ENCODE data around the gene NCKAP5L.
"Not testable (repeated sequence)": the region's sequence is repeated elsewhere in the genome, so short reads cannot be mapped to it uniquely, and the experiment has no call there.

Gene NCKAP5L

DNA sequence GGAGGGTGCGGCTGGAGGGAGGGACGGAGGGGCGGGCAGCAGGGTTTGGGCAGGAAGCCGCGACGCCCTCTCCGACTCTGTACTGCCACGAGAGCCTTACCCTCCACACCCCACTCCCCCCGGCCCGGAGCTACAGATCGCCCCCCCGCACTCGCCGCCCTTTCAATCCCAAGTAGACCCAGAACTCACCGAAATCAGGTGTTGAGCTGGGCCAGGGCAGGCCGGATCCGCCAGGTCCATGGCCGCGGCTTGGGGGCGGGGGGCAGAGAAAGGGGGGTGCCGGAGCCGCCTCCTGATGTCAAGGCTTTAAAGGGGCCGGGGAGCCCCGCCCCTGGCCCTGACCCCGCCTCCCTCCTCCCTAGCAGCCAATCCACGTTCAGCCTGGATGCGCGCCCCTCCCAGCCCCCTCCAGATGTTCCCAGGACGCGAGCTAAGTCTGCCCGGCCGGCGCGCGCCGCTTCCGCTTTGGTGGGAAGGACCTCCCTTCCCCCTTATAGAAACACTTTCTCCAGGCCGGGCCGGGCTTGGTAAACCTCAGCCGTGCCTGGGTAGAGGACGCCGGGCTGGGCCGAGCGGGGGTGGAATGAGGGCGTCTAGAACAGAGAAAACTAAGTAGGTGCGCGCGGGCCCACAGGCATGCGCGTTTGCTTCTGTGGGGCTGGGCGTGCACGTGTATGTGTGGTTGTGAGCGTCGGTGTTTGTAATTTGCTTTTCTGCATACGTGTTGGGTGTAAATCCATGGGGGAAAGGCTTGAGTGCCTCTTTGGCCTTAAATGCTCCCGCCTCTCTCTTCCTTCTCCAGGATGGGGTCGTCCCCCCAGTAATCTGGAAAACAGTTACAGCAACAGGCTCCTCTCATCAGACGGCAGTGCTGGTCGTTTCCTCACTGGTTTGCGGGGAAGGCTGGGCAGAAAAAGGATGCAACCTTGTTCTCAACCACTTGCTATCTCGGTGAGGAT, at the start of gene NCKAP5L:
Gene NCKAP5L, minus strand, starts transcription at position 281 of the 959 bp plus-strand sequence. CDS start 24,369 bp downstream, outside the sequence.
- DNase-seq (ENCODE audit: low read depth), result peak; percentile 92

DNA sequence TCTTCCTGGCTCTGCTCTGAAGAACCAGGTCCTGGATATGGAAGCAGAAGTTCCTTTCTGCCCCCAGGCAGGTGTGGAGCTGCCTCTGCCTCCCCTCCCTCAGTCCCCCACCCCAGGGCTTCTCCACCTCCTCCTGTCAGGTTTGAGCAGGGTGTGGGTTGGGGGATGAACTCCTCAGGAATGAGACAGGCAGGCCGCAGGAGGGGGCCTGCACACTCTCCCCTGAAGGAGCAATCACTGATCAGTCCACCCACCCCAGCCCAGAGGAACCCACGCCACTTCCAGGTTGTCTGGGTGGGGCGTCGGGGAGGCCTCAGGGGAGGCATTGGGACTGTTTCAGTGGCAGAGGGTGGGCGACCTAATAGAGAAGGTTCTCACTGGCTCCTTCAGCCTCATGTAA, 48.9 kb upstream of the NCKAP5L start:
- no peak for DNase-seq (ENCODE audit: low read depth)

GRCh38 chr12:49876070-49876469, 47.9 kb upstream of the NCKAP5L start:
- no peak for DNase-seq (ENCODE audit: low read depth)

DNA sequence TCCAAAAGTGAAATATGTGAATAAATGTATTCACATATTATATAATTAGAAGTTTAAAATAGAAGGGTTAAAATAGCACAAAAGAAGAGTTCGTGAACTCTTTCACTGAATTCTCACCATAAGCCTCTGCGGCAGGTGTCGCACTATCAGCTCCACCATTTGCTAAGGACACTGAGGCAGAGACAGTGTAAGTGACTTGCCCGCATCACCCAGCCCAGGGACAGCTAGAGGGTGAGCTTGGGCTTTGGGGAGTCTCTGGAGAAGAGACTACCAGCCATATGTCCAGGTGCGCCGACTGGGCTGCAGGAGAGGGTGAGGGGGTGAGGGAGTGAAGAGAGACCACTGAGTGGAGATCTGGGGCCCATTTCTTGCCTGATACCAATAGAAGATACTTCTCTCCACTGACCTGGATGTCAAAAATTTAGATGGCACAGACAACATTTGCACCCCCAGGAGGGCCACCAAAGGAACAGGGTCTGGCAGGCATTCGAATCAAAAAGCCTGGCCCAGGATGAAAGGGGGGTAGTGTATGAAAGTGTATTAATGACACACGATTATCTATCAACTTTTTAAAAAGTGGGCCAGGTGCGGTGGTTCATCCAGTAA, 47.0 kb upstream of the NCKAP5L start:
- no peak for DNase-seq (ENCODE audit: low read depth)

DNA sequence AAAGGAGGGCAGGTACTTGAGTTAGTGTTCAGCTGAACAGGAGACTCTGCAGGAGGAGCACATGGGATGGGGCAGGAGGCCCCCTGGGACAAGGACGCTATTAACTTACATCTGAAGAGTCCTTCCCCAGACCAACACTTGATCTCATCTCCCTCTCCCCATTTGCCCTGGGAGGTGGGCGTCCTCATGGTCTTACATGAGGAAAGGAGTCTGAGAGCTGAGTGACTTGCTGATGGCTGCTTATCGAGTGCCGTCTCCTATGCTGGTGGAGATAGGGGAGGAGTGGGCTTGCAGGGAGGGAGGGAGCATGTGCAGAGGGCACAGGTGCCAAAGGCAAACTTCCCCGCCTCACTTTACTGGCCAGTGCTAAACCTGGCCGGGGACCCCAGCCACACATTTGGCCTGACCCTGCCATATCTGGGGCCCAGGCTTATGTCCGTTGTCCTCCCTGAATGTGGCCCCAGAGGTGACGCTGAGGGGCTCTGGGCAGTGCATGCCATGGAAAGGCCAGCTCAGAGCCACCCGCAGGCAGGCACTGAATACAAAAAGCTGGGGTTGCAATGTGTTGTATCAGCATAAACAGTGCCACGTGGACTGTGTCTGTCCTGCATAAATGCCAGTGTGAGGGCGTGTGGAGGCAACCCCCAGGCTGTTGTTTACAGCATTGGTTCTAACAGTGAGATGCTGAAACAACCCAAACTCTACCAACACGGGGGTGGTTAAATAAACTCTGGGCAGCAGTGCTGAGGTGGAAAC, 46.1 kb upstream of the NCKAP5L start:
- DNase-seq (ENCODE audit: low read depth), result no peak

DNA sequence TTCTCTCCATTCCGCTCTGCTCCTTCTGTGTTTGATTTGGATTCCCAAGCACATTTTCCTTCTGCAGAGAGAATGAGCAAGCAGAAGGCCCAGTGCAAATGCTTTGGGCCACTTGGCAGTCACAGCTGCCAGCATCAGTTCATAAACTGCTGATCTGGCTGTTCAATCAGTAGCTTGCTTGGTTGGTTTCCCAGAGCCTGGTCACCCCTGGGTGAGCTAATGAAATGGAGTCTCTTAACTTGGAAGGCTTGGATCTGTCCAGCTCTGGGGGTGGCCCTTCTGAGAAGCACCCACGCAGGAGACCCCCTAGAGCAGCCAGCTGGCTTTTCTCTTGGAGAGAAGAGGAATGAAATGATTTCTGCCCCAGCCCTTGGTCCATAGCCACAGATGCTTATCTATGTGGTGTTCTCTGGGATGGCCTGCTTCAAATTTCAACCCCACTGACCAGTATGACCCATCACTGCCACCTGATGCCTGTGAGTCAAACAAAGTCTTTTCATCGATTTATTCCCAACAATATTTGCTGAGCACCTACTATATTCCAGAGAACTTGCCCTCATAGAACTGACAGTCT, 45.2 kb upstream of the NCKAP5L start:
- peak; percentile 79 for DNase-seq (ENCODE audit: low read depth)

DNA sequence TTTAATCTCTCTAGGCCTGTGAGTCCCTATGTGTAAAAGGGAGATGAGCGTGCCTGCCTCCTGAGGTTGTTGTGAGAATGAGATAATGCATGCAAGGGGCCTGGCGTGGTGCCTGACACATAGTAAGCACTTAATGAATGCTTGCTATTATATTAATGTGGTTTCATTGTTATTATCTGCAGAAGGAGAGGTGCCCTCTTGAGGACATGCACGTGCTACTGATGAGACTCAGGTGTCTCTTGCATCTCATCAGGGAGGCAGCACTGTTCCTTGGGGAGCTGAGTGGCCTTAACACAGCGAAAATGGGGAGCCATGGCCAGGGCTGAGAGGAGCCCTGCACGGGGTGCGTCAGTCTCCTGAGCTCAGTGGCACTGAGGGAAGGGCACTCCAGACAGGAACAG, 44.6 kb upstream of the NCKAP5L start:
- no peak for DNase-seq (ENCODE audit: low read depth)

DNA sequence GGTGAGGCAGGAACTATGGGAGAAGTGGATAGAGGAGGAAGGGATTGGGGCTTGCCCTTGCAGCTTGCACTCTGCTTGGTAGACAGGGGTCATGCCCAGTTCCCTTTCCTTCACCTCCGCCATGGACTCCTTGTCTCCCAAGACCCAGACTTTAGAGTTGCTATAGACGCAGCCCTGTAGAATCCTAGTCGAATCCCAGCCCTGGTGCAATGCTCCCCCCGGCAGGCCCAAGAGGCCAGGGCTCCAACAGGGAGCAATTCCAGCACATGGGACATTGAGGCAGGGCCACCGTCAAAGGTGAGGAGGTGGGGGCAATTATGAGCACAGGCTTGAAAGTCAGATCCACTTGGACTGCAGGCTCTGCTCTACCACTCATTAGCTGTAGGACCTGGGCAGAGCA, 44.2 kb upstream of the NCKAP5L start:
- no peak for DNase-seq (ENCODE audit: low read depth)

DNA sequence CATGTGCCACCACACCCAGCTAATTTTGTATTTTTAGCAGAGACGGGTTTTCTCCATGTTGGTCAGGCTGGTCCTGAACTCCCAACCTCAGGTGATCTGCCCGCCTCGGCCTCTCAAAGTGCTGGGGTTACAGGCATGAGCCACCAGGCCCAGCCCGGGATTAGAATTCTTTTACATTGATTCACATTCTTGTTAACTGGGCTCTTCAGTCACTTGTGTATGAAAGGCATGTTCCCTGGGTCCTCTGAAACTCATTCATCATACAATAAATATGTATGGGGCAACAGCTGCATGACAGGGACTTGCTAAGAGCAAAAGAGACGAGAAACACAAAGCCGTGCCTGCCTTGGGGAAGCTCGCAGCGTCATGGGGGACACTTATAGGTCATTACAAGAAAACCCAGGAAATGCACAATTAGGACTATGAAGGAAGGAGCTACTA, 43.6 kb upstream of the NCKAP5L start:
- DNase-seq (ENCODE audit: low read depth), result not testable (repeated sequence)

GRCh38 chr12:49871263-49871561, 43.0 kb upstream of the NCKAP5L start:
- DNase-seq (ENCODE audit: low read depth), result no peak

DNA sequence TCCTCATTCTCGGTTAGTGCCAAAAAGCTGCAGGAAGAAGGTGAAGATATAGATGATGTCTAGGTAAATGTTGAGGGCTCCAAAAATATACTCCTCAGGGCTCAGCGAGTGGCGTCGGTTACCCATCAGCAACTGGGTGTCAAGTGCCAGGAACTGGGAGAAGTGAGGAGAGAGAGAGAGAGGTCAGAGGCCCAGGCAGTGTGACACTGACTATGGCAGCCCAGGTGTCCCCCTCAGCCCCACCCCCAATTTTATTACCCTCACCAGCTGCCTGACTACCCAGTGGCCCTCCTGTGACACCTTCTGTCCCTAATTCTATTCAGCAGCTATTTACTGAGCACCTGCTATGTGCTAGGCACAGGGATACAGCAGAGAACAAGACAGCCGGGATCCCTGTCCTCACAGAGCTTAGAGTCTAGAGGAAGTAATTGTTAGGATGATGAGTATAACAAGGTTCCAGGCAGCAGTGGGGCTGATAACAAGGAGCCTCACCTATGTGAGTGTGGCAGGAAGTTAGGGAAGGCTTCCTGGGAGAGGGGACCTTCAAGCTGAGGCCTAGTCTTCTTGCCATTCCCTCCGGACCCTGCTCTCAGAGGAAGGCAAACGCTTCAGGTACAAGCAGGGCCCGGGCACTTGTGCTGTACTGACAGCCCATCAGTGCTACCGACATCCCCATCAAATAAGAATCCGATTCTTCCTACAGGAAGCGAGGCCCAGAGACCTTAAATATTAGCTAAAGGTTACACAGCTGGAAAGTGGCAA, 42.5 kb upstream of the NCKAP5L start:
- DNase-seq (ENCODE audit: low read depth), result no peak

DNA sequence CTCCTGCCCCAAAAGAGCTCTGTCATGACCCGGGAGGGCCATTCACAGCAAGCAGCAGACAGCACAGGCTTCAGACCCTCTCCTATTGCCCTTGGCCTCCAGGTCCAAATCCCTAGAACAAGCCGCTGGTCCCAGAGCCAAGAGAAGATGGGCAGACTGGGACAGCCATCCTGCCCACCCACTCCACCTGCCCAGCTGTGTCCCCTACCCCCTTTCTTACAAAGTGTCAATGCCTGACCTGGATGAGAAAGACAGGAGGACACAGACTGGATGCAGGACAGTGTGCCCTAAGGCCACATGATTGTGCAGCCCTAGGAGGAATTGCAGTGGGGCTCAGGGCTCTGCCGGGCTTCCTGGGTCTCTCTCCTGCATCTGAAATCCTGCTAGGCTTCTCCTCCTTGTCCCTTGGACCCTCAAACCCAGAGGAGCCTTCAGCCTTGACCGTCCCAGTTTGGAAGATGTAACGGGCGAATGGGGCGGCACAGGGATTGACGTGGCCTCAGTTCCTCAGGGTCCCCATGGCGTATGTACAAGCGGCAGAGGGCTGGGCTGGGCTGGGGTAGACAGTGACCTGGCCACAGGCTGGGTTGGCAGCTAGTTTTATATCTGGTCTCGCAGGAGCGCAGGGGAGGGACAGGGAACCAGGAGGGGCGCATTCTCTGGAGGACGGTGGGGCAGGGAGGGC, 41.7 kb upstream of the NCKAP5L start:
- no peak for DNase-seq (ENCODE audit: low read depth)

DNA sequence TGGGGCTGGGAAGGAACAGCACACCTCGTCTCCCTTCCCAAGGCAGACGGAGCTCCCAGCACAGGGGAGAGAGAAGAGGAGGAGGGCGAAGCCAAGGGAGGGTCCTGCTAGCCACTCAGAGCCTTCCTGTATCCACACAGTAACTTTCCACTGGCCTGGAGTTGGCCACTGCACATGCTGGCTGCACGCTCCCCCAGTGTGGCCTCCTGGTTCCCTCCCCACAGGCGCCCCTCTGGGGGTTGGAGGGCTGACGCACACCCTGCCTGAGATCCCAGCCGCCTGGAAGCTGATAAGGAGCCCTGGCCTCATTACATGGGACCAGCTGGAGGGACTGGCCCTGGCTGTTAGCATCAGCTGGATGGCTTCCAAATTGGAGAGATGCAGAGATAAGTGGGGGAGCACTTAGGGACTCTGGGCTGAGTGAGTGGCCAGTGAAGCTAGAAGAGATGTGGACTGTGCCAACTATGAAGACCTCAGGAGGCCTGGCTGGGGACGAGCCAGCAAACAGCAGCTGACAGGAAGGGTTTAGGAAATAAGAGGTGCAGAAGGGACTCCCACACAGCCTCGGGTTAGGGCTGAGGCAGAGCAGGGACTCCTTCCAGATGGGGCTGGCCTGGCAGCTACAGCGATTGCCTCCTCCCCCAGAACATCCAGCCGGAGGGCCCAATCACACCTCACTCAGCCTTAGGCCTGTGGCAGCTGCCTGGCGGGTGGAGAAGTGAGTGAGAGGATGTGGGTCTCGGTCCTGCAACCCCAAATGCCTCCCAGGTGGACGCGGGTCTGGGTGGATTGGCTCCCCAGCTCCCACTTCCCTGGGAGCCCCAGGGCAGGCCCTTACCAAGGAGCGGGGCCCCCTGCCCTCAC, 41.0 kb upstream of the NCKAP5L start:
- DNase-seq (ENCODE audit: low read depth), result peak; percentile 79

DNA sequence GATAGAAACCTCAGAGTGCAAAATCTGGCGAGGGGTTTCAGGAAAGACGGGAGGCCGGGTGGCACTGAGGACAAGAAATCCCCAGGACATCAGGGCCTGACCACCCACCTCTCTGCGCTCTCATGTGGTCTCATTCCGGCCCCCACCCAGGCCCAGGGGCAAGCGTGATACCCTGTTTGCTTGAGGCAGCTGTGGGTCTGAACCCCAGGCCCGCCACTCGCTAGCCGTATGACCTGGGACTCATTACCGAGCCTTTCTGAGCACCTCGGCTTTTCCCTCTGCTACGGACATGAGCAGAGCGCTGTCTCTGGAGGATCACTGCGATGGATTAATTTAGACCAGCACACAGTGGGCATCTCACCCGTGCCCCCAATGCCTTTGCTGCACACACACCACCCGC, 40.2 kb upstream of the NCKAP5L start:
- no peak for DNase-seq (ENCODE audit: low read depth)

- no peak for DNase-seq (ENCODE audit: low read depth)
These were observed 39.5 kb upstream of the NCKAP5L start for GRCh38 chr12:49867570-49868341.

DNA sequence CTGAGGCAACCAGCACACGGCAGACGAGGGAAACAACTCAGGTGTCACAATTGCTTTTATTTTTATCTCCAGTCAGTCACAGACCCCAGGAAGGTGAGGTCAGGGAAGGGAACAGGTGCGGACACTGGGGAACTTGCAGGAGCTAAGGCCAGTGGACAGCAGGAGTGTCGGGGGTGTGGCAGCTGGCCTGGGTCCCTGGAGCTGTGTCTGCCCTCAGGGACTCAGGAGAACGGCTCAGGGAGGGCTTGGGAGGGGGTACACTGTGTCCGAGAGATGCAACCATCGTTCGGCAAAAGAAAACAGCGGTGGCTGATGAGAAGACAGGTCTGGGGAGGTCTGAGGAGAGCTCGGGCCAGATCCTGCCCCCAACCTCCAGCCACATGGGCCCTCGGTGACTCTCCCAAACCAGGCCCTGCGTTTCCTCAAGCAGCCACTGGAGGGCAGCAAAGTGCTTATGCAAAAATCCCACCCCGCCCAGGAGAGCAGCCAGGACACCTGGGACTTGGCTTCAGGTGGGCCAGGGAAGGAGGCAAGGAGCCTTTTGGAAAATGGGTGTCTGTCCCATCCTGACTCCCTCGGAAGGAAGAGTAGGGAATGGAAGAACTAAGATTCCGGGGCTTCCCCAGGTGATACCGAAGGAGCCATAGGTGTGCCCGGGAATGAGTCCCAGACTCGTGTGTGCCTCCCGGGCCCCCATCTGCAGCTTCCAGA, 38.8 kb upstream of the NCKAP5L start:
- peak; percentile 34 for DNase-seq (ENCODE audit: low read depth)

GRCh38 chr12:49865782-49866135, 37.5 kb upstream of the NCKAP5L start:
- no peak for DNase-seq (ENCODE audit: low read depth)

DNA sequence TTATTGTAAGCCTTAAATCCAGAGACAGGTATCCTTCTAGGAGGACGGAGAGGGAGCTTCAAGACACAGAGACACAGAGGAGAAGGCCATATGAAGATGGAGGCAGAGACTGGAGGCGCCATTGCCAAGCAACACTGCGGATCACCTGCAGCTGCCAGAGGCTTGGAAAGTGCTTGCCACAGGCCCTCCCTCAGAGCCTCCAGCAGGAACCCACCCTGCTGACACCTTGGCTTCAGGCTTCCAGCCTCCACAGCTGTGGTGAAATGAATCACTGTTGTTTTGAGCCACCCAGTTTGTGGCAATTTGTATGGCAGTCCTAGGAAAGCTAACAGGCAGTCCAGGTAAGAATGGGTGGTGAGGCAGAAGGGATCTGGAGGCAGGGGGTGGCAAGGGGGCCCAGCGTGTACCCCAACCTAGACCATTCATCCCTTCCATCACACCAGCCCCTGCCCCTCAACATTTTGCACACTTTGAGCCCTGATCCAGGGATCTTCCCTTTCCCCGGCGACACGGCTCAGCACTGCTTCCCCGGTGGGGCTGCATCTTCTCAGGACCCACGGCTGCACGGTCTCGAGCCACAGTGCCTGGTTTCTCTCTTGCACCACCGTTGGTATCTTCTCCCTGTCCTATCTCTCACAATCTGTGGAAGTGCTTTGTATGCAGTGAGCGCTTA, 37.0 kb upstream of the NCKAP5L start:
- DNase-seq (ENCODE audit: low read depth), result no peak
